GM23338 (cell line): ENCODE data around the gene BCOR.
A peak's percentile ranks its signal among the peaks of the same experiment; 100 is the strongest.

Experiments used
- EZH2 ChIP-seq: fragments of 200-600 bp; sonication (generic); IDR thresholded peaks from one replicate; pipeline ENCODE4 v1.8.0; 2017; ENCODE audit warnings: antibody characterized with exemption, mild to moderate bottlenecking, low read depth; ENCODE audit not compliant: unreplicated experiment
- EZH2phosphoT487 ChIP-seq: fragments of 200-600 bp; sonication (generic); IDR thresholded peaks from one replicate; pipeline ENCODE4 v1.8.1; 2018; ENCODE audit warnings: antibody characterized with exemption; ENCODE audit not compliant: unreplicated experiment
- JUNB ChIP-seq: IDR thresholded peaks from one replicate; pipeline ENCODE4 v1.6.1; 2016; ENCODE audit warnings: antibody characterized with exemption; ENCODE audit not compliant: unreplicated experiment
- POLR2AphosphoS5 ChIP-seq: IDR thresholded peaks from 2 replicates; pipeline ENCODE4 v1.6.1; 2016; ENCODE audit warnings: antibody characterized with exemption, low read depth
- ZNF331 ChIP-seq: fragments of 250-450 bp; sonication (Bioruptor Pico); IDR thresholded peaks from 2 replicates; pipeline ENCODE4 v1.5.0; 2020; ENCODE audit warnings: low read depth, mild to moderate bottlenecking, moderate library complexity
- TF ChIP-seq, protein P1 (sequence below), 2 experiments: fragments of 200-600 bp in 1 of 2; sonication (generic) in 1 of 2; conservative IDR thresholded peaks; 2 replicates each; pipeline versions ENCODE4 v1.5.1 to v1.6.1; 2016 to 2017; ENCODE audit warnings: antibody characterized with exemption in 2 of 2, low read depth in 2 of 2, mild to moderate bottlenecking in 2 of 2, moderate library complexity in 1 of 2
- TF ChIP-seq, protein P2 (sequence below): IDR thresholded peaks from 2 replicates; pipeline ENCODE4 v1.6.1; 2016; ENCODE audit warnings: antibody characterized with exemption
- TF ChIP-seq, protein P3 (sequence below): IDR thresholded peaks from one replicate; pipeline ENCODE4 v1.6.1; 2018; ENCODE audit warnings: antibody characterized with exemption; ENCODE audit not compliant: unreplicated experiment
- TF ChIP-seq, protein P4 (sequence below): fragments of 250-450 bp; sonication (Bioruptor Pico); IDR thresholded peaks from 2 replicates; pipeline ENCODE4 v1.5.0; 2020; ENCODE audit warnings: mild to moderate bottlenecking, moderate library complexity

DNA sequence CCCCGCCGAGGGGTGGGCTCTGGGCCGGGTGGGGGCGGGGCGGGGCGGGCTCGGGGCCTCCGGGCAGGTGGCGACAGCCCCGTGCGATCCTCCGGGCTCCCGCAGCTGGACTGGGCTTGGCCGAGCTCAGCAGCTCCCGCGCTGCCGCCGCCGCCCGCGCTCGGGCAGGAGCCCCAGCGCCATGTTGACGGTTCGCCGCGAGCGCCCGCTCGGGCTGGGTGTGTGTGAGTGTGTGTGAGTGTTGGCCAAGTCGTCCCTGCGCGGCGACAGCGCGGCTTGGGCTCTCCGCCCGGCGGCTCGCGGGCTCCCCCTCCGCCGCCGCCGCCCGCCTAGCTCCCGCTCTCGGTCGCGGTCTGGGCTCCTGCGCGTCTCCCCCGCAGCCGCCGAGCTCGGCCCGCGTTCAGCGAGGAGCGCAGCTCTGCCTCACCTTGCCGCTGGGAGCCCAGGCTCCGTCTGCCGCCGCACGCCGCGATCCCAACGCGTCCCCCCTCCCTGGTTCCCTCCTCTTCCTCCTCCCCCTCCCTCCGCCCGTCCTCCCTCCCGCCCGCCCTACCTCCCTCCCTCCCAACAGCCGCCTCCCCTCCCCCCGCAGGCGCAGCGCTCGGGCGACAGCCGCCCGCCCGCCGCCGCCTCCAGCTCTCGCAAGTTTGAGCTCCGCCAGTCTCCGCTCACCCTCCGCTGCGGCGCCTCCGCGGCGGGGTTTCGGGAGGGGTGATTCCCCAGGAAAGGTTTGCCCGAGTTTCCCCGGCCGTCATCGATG, at the start of gene BCOR:
- TF ChIP-seq, protein P1, sequence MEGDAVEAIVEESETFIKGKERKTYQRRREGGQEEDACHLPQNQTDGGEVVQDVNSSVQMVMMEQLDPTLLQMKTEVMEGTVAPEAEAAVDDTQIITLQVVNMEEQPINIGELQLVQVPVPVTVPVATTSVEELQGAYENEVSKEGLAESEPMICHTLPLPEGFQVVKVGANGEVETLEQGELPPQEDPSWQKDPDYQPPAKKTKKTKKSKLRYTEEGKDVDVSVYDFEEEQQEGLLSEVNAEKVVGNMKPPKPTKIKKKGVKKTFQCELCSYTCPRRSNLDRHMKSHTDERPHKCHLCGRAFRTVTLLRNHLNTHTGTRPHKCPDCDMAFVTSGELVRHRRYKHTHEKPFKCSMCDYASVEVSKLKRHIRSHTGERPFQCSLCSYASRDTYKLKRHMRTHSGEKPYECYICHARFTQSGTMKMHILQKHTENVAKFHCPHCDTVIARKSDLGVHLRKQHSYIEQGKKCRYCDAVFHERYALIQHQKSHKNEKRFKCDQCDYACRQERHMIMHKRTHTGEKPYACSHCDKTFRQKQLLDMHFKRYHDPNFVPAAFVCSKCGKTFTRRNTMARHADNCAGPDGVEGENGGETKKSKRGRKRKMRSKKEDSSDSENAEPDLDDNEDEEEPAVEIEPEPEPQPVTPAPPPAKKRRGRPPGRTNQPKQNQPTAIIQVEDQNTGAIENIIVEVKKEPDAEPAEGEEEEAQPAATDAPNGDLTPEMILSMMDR (conservative IDR thresholded peaks at IDR 0.05; ENCODE audit: low read depth in 2 of 2), result no peak
- TF ChIP-seq, protein P2, sequence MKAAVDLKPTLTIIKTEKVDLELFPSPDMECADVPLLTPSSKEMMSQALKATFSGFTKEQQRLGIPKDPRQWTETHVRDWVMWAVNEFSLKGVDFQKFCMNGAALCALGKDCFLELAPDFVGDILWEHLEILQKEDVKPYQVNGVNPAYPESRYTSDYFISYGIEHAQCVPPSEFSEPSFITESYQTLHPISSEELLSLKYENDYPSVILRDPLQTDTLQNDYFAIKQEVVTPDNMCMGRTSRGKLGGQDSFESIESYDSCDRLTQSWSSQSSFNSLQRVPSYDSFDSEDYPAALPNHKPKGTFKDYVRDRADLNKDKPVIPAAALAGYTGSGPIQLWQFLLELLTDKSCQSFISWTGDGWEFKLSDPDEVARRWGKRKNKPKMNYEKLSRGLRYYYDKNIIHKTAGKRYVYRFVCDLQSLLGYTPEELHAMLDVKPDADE, result no peak
- TF ChIP-seq EZH2 (no peak), POLR2AphosphoS5 (peak; percentile 56), EZH2phosphoT487 (no peak), ZNF331 (CRISPR knock-in tag) (no peak), JUNB (no peak)
- TF ChIP-seq, protein P3, sequence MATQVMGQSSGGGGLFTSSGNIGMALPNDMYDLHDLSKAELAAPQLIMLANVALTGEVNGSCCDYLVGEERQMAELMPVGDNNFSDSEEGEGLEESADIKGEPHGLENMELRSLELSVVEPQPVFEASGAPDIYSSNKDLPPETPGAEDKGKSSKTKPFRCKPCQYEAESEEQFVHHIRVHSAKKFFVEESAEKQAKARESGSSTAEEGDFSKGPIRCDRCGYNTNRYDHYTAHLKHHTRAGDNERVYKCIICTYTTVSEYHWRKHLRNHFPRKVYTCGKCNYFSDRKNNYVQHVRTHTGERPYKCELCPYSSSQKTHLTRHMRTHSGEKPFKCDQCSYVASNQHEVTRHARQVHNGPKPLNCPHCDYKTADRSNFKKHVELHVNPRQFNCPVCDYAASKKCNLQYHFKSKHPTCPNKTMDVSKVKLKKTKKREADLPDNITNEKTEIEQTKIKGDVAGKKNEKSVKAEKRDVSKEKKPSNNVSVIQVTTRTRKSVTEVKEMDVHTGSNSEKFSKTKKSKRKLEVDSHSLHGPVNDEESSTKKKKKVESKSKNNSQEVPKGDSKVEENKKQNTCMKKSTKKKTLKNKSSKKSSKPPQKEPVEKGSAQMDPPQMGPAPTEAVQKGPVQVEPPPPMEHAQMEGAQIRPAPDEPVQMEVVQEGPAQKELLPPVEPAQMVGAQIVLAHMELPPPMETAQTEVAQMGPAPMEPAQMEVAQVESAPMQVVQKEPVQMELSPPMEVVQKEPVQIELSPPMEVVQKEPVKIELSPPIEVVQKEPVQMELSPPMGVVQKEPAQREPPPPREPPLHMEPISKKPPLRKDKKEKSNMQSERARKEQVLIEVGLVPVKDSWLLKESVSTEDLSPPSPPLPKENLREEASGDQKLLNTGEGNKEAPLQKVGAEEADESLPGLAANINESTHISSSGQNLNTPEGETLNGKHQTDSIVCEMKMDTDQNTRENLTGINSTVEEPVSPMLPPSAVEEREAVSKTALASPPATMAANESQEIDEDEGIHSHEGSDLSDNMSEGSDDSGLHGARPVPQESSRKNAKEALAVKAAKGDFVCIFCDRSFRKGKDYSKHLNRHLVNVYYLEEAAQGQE, result no peak
- TF ChIP-seq, protein P4, sequence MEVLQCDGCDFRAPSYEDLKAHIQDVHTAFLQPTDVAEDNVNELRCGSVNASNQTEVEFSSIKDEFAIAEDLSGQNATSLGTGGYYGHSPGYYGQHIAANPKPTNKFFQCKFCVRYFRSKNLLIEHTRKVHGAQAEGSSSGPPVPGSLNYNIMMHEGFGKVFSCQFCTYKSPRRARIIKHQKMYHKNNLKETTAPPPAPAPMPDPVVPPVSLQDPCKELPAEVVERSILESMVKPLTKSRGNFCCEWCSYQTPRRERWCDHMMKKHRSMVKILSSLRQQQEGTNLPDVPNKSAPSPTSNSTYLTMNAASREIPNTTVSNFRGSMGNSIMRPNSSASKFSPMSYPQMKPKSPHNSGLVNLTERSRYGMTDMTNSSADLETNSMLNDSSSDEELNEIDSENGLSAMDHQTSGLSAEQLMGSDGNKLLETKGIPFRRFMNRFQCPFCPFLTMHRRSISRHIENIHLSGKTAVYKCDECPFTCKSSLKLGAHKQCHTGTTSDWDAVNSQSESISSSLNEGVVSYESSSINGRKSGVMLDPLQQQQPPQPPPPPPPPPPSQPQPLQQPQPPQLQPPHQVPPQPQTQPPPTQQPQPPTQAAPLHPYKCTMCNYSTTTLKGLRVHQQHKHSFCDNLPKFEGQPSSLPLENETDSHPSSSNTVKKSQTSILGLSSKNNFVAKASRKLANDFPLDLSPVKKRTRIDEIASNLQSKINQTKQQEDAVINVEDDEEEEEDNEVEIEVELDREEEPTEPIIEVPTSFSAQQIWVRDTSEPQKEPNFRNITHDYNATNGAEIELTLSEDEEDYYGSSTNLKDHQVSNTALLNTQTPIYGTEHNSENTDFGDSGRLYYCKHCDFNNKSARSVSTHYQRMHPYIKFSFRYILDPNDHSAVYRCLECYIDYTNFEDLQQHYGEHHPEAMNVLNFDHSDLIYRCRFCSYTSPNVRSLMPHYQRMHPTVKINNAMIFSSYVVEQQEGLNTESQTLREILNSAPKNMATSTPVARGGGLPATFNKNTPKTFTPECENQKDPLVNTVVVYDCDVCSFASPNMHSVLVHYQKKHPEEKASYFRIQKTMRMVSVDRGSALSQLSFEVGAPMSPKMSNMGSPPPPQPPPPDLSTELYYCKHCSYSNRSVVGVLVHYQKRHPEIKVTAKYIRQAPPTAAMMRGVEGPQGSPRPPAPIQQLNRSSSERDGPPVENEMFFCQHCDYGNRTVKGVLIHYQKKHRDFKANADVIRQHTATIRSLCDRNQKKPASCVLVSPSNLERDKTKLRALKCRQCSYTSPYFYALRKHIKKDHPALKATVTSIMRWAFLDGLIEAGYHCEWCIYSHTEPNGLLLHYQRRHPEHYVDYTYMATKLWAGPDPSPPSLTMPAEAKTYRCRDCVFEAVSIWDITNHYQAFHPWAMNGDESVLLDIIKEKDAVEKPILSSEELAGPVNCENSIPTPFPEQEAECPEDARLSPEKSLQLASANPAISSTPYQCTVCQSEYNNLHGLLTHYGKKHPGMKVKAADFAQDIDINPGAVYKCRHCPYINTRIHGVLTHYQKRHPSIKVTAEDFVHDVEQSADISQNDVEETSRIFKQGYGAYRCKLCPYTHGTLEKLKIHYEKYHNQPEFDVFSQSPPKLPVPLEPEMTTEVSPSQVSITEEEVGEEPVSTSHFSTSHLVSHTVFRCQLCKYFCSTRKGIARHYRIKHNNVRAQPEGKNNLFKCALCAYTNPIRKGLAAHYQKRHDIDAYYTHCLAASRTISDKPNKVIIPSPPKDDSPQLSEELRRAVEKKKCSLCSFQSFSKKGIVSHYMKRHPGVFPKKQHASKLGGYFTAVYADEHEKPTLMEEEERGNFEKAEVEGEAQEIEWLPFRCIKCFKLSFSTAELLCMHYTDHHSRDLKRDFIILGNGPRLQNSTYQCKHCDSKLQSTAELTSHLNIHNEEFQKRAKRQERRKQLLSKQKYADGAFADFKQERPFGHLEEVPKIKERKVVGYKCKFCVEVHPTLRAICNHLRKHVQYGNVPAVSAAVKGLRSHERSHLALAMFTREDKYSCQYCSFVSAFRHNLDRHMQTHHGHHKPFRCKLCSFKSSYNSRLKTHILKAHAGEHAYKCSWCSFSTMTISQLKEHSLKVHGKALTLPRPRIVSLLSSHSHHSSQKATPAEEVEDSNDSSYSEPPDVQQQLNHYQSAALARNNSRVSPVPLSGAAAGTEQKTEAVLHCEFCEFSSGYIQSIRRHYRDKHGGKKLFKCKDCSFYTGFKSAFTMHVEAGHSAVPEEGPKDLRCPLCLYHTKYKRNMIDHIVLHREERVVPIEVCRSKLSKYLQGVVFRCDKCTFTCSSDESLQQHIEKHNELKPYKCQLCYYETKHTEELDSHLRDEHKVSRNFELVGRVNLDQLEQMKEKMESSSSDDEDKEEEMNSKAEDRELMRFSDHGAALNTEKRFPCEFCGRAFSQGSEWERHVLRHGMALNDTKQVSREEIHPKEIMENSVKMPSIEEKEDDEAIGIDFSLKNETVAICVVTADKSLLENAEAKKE (CRISPR knock-in tag), result no peak
